H1 (cell line): ENCODE measurements around the gene MEGF9. TPM values are rescaled to one million over a fixed set of nuclear protein-coding genes. Genes with fewer than 3 reads are reported as not detected.

Experiments
- CBX8 ChIP-seq: fragments of 300-800, 300-1000 bp; sonication (generic); IDR thresholded peaks from 2 replicates; pipeline ENCODE4 v1.7.1; 2016; ENCODE audit warnings: low read depth, low read length, borderline replicate concordance
- CREB1 ChIP-seq: IDR thresholded peaks from 2 replicates; pipeline ENCODE4 v1.6.1; 2012; ENCODE audit warnings: inconsistent platforms
- EP300 ChIP-seq, 2 experiments: IDR thresholded peaks; 1 replicate in 1 of 2; 2 replicates in 1 of 2; pipeline ENCODE4 v1.6.1; 2011 to 2012; ENCODE audit warnings: low read depth in 2 of 2, low read length in 2 of 2, mild to moderate bottlenecking in 2 of 2, borderline replicate concordance in 1 of 2, inconsistent platforms in 1 of 2, moderate library complexity in 1 of 2
- FOSL1 ChIP-seq: IDR thresholded peaks from 2 replicates; pipeline ENCODE4 v1.6.1; 2011; ENCODE audit warnings: mild to moderate bottlenecking, low read depth, low read length, moderate library complexity; ENCODE audit not compliant: insufficient read depth
- NANOG ChIP-seq: IDR thresholded peaks from 2 replicates; pipeline ENCODE4 v1.6.1; 2011; ENCODE audit warnings: low read length, low read depth, mild to moderate bottlenecking, inconsistent platforms; ENCODE audit not compliant: insufficient read depth, poor library complexity, severe bottlenecking
- RXRA ChIP-seq: IDR thresholded peaks from 2 replicates; pipeline ENCODE4 v1.6.1; 2011; ENCODE audit warnings: low read depth, mild to moderate bottlenecking, low read length, moderate library complexity; ENCODE audit not compliant: insufficient read depth
- polyA plus RNA-seq, 7 experiments: library from polyadenylated mRNA; depleted of rRNA in 3 of 7; stranded (reverse) in 5 of 7; unstranded in 2 of 7; fragments of >200 nt in 5 of 7; fragments of 200-250 nt in 2 of 7; gene quantifications; 1 replicate in 5 of 7; 2 replicates in 1 of 7; 4 replicates in 1 of 7; pipeline versions ENCODE4 v1.2.1 to v1.2.3, GENCODE V29; 2011 to 2013; ENCODE audit warnings: missing spikeins in 2 of 7, mixed read lengths in 2 of 7
- total RNA-seq: library from RNA; stranded (reverse); fragmentation: NEBNext Ultra II Directional; extraction: Animal tissue kit (Norgen Biotek cat#: 25700); gene quantifications from 2 replicates; pipeline ENCODE4 v1.2.1, GENCODE V29; 2021
- TF ChIP-seq, protein P1 (sequence below): fragments of 300-600 bp; sonication (generic); IDR thresholded peaks from 2 replicates; pipeline ENCODE4 v1.7.1; 2012; ENCODE audit warnings: low read length, moderate library complexity, mild to moderate bottlenecking, inconsistent platforms; ENCODE audit not compliant: insufficient replicate concordance
- TF ChIP-seq, protein P2 (sequence below): IDR thresholded peaks from 2 replicates; pipeline ENCODE4 v1.6.1; 2012; ENCODE audit warnings: inconsistent platforms
- TF ChIP-seq, protein P3 (sequence below): IDR thresholded peaks from 2 replicates; pipeline ENCODE4 v1.6.1; 2012; ENCODE audit warnings: low read length, inconsistent platforms

The MEGF9 gene
- total and polyA plus RNA-seq, 2 of the 8 experiments (the other 6 are each of a cell fraction or from before 2014, with no cell fraction given), result 0.45 to 1.8 TPM

DNA sequence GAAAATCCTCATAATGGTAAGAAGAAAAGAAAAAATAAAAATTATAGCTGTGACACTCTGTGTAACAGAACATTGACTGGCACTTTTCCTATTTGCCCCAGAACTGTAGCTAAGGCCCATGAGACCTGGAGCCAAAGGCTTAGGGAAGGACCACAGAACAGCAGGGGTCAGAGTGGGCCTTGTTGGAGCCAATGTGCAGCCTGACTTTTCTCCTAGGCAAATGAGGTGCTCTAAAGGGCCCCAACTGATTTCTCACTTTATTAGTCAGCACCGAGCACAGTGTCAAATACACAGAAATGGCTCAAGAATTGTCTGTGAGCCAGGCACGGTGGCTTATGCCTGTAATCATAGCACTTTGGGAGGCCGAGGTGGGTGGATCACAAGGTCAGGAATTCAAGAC is 4.0 kb upstream of the MEGF9 start (continued):
- TF ChIP-seq, protein P1, sequence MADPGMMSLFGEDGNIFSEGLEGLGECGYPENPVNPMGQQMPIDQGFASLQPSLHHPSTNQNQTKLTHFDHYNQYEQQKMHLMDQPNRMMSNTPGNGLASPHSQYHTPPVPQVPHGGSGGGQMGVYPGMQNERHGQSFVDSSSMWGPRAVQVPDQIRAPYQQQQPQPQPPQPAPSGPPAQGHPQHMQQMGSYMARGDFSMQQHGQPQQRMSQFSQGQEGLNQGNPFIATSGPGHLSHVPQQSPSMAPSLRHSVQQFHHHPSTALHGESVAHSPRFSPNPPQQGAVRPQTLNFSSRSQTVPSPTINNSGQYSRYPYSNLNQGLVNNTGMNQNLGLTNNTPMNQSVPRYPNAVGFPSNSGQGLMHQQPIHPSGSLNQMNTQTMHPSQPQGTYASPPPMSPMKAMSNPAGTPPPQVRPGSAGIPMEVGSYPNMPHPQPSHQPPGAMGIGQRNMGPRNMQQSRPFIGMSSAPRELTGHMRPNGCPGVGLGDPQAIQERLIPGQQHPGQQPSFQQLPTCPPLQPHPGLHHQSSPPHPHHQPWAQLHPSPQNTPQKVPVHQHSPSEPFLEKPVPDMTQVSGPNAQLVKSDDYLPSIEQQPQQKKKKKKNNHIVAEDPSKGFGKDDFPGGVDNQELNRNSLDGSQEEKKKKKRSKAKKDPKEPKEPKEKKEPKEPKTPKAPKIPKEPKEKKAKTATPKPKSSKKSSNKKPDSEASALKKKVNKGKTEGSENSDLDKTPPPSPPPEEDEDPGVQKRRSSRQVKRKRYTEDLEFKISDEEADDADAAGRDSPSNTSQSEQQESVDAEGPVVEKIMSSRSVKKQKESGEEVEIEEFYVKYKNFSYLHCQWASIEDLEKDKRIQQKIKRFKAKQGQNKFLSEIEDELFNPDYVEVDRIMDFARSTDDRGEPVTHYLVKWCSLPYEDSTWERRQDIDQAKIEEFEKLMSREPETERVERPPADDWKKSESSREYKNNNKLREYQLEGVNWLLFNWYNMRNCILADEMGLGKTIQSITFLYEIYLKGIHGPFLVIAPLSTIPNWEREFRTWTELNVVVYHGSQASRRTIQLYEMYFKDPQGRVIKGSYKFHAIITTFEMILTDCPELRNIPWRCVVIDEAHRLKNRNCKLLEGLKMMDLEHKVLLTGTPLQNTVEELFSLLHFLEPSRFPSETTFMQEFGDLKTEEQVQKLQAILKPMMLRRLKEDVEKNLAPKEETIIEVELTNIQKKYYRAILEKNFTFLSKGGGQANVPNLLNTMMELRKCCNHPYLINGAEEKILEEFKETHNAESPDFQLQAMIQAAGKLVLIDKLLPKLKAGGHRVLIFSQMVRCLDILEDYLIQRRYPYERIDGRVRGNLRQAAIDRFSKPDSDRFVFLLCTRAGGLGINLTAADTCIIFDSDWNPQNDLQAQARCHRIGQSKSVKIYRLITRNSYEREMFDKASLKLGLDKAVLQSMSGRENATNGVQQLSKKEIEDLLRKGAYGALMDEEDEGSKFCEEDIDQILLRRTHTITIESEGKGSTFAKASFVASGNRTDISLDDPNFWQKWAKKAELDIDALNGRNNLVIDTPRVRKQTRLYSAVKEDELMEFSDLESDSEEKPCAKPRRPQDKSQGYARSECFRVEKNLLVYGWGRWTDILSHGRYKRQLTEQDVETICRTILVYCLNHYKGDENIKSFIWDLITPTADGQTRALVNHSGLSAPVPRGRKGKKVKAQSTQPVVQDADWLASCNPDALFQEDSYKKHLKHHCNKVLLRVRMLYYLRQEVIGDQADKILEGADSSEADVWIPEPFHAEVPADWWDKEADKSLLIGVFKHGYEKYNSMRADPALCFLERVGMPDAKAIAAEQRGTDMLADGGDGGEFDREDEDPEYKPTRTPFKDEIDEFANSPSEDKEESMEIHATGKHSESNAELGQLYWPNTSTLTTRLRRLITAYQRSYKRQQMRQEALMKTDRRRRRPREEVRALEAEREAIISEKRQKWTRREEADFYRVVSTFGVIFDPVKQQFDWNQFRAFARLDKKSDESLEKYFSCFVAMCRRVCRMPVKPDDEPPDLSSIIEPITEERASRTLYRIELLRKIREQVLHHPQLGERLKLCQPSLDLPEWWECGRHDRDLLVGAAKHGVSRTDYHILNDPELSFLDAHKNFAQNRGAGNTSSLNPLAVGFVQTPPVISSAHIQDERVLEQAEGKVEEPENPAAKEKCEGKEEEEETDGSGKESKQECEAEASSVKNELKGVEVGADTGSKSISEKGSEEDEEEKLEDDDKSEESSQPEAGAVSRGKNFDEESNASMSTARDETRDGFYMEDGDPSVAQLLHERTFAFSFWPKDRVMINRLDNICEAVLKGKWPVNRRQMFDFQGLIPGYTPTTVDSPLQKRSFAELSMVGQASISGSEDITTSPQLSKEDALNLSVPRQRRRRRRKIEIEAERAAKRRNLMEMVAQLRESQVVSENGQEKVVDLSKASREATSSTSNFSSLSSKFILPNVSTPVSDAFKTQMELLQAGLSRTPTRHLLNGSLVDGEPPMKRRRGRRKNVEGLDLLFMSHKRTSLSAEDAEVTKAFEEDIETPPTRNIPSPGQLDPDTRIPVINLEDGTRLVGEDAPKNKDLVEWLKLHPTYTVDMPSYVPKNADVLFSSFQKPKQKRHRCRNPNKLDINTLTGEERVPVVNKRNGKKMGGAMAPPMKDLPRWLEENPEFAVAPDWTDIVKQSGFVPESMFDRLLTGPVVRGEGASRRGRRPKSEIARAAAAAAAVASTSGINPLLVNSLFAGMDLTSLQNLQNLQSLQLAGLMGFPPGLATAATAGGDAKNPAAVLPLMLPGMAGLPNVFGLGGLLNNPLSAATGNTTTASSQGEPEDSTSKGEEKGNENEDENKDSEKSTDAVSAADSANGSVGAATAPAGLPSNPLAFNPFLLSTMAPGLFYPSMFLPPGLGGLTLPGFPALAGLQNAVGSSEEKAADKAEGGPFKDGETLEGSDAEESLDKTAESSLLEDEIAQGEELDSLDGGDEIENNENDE, result no peak
- no peak for TF ChIP-seq FOSL1
- no peak for TF ChIP-seq CBX8
- TF ChIP-seq, protein P2, sequence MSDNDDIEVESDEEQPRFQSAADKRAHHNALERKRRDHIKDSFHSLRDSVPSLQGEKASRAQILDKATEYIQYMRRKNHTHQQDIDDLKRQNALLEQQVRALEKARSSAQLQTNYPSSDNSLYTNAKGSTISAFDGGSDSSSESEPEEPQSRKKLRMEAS, result no peak
- TF ChIP-seq CREB1, result no peak
- no peak for TF ChIP-seq NANOG
- no peak for TF ChIP-seq EP300 (IDR thresholded peaks at IDR 0.05; ENCODE audit: borderline replicate concordance in 1 of 2, low read depth in 2 of 2, low read length in 2 of 2)
- TF ChIP-seq, protein P3, sequence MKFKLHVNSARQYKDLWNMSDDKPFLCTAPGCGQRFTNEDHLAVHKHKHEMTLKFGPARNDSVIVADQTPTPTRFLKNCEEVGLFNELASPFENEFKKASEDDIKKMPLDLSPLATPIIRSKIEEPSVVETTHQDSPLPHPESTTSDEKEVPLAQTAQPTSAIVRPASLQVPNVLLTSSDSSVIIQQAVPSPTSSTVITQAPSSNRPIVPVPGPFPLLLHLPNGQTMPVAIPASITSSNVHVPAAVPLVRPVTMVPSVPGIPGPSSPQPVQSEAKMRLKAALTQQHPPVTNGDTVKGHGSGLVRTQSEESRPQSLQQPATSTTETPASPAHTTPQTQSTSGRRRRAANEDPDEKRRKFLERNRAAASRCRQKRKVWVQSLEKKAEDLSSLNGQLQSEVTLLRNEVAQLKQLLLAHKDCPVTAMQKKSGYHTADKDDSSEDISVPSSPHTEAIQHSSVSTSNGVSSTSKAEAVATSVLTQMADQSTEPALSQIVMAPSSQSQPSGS, result no peak
- no peak for TF ChIP-seq RXRA
